Neural cell (in vitro differentiated cells): ENCODE measurements around the gene NINL. TPM values are rescaled to one million over a fixed set of nuclear protein-coding genes. Genes with fewer than 3 reads are reported as not detected.

Experiments used
- H2AFZ ChIP-seq: fragments of 200-600, 300-800 bp; sonication (generic), shearing (Covaris generic); 2 replicates; pipeline ENCODE4 v1.6.0; 2014; ENCODE audit warnings: low read depth, mild to moderate bottlenecking, antibody characterized with exemption, low read length, moderate library complexity
- H3F3A ChIP-seq: fragments of 200-600 bp; shearing (Covaris generic); 2 replicates; pipeline ENCODE4 v1.6.1; 2016; ENCODE audit warnings: mild to moderate bottlenecking, moderate library complexity, mixed read lengths, antibody characterized with exemption, low read length; ENCODE audit not compliant: insufficient read depth, poor library complexity, severe bottlenecking
- H3K27ac ChIP-seq: fragments of 200-600, 300-800 bp; sonication (generic), shearing (Covaris generic); 2 replicates; pipeline ENCODE4 v1.5.1; 2014; ENCODE audit warnings: mild to moderate bottlenecking, low read length, moderate library complexity
- H3K27me3 ChIP-seq: fragments of 300-800, 200-600 bp; sonication (generic), shearing (Covaris generic); 2 replicates; pipeline ENCODE4 v1.6.0; 2014; ENCODE audit warnings: mild to moderate bottlenecking, low read depth, low read length, moderate library complexity; ENCODE audit not compliant: insufficient read depth
- H3K36me3 ChIP-seq: fragments of 300-800, 200-600 bp; sonication (generic), shearing (Covaris generic); 2 replicates; pipeline ENCODE4 v1.5.1; 2014; ENCODE audit warnings: mild to moderate bottlenecking, antibody characterized with exemption, low read length, moderate library complexity; ENCODE audit not compliant: insufficient read depth
- H3K4me2 ChIP-seq: fragments of 300-800, 200-600 bp; sonication (generic), shearing (Covaris generic); 2 replicates; pipeline ENCODE4 v1.6.0; 2014; ENCODE audit warnings: mild to moderate bottlenecking, low read length
- H3K4me3 ChIP-seq: fragments of 300-800, 200-600 bp; sonication (generic), shearing (Covaris generic); 2 replicates; pipeline ENCODE4 v1.5.1; 2014; ENCODE audit warnings: mild to moderate bottlenecking, low read length, moderate library complexity
- H3K79me2 ChIP-seq: fragments of 200-600 bp; shearing (Covaris generic); replicated peaks from 2 replicates; pipeline ENCODE4 v1.6.0; 2014; ENCODE audit warnings: mild to moderate bottlenecking, low read length, moderate library complexity; ENCODE audit not compliant: insufficient read depth
- H3K9ac ChIP-seq: fragments of 300-800, 200-600 bp; sonication (generic), shearing (Covaris generic); 2 replicates; pipeline ENCODE4 v1.6.1; 2016; ENCODE audit warnings: mild to moderate bottlenecking, low read length, mixed read lengths
- H3K9me2 ChIP-seq: fragments of 200-600 bp; shearing (Covaris generic); 2 replicates; pipeline ENCODE4 v1.6.1; 2016; ENCODE audit warnings: mild to moderate bottlenecking, low read length, mixed read lengths; ENCODE audit not compliant: insufficient read depth
- H3K9me3 ChIP-seq: fragments of 200-600, 300-800 bp; sonication (generic), shearing (Covaris generic); 2 replicates; pipeline ENCODE4 v1.6.1; 2016; ENCODE audit warnings: mild to moderate bottlenecking, mixed run types, low read length, moderate library complexity, mixed read lengths
- H4K20me1 ChIP-seq: fragments of 200-600 bp; shearing (Covaris generic); 2 replicates; pipeline ENCODE4 v1.6.1; 2016; ENCODE audit warnings: mild to moderate bottlenecking, mixed run types; ENCODE audit not compliant: insufficient read depth
- EP300 ChIP-seq: fragments of 450-650 bp; conservative IDR thresholded peaks from 2 replicates; pipeline ENCODE4 v1.6.1; 2014; ENCODE audit warnings: antibody characterized with exemption, mild to moderate bottlenecking, moderate library complexity; ENCODE audit not compliant: poor library complexity, severe bottlenecking
- EZH2 ChIP-seq: fragments of 200-600, 300-800 bp; shearing (Covaris generic), sonication (generic); IDR thresholded peaks from 2 replicates; pipeline ENCODE4 v1.6.1; 2014; ENCODE audit warnings: antibody characterized with exemption, low read length, borderline replicate concordance, mild to moderate bottlenecking; ENCODE audit not compliant: insufficient read depth, poor library complexity, severe bottlenecking
- MXI1 ChIP-seq: fragments of 450-650 bp; conservative IDR thresholded peaks from 2 replicates; pipeline ENCODE4 v1.6.1; 2014; ENCODE audit warnings: antibody characterized with exemption, mild to moderate bottlenecking; ENCODE audit not compliant: poor library complexity, severe bottlenecking
- POLR2AphosphoS5 ChIP-seq: IDR thresholded peaks from 2 replicates; pipeline ENCODE4 v1.6.1; 2012
- RAD21 ChIP-seq: fragments of 450-650 bp; conservative IDR thresholded peaks from 2 replicates; pipeline ENCODE4 v1.6.1; 2014; ENCODE audit warnings: antibody characterized with exemption, mild to moderate bottlenecking, moderate library complexity
- SMC3 ChIP-seq: fragments of 450-650 bp; conservative IDR thresholded peaks from 2 replicates; pipeline ENCODE4 v1.6.1; 2014; ENCODE audit warnings: antibody characterized with exemption, mild to moderate bottlenecking, moderate library complexity; ENCODE audit not compliant: poor library complexity
- TAF1 ChIP-seq: IDR thresholded peaks from 2 replicates; pipeline ENCODE4 v1.6.1; 2012; ENCODE audit warnings: low read depth
- polyA plus RNA-seq: library from polyadenylated mRNA; depleted of rRNA; stranded (reverse); fragments of >200 nt; gene quantifications from 2 replicates; pipeline ENCODE4 v1.2.3, GENCODE V29; 2014
- TF ChIP-seq, protein P1 (sequence below): fragments of 450-650 bp; IDR thresholded peaks from 2 replicates; pipeline ENCODE4 v1.5.1; 2014; ENCODE audit warnings: antibody characterized with exemption, mild to moderate bottlenecking, moderate library complexity; ENCODE audit not compliant: poor library complexity, severe bottlenecking
- TF ChIP-seq, protein P2 (sequence below): IDR thresholded peaks from 2 replicates; pipeline ENCODE4 v1.6.1; 2012; ENCODE audit warnings: borderline replicate concordance

The NINL gene
- polyA plus RNA-seq, 1 donor from 2014 or later, result 49.6 TPM

DNA sequence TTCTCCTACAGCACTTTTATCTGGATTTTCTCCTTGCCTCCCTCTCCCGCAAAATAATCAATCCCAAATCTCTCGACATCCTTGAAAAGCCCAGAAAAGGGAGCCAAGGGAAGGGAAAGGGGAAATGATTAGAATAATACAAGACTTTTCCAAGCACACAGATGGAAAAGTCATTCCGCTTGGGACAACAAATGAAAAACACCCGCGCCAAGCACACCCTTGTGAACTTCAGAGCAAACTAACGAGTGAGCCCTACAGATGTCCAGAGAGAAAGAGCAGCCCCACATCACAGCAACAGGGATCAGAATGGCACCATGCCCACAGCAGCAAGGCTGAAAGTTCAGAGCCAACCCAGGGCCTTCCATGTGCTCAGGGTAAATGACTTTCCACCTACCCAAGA is 49.6 kb downstream of the NINL start:
- Histone ChIP-seq H3K4me2 (no peak overlapping the region), H3F3A (no peaks in the 10 kb centered on the region), H3K4me3 (no peak overlapping the region), H3K79me2 (peaks cover 3% of the 10 kb centered on the region), H3K9me2 (no peaks in the 10 kb centered on the region), H4K20me1 (no peaks in the 10 kb centered on the region), H3K27me3 (no peaks in the 10 kb centered on the region), H3K9ac (no peak overlapping the region), H3K27ac (no peak overlapping the region), H3K36me3 (no peaks in the 10 kb centered on the region), H3K9me3 (no peaks in the 10 kb centered on the region), H2AFZ (no peak overlapping the region)
- no peak for TF ChIP-seq SMC3
- no peak for TF ChIP-seq EZH2
- TF ChIP-seq, protein P1, sequence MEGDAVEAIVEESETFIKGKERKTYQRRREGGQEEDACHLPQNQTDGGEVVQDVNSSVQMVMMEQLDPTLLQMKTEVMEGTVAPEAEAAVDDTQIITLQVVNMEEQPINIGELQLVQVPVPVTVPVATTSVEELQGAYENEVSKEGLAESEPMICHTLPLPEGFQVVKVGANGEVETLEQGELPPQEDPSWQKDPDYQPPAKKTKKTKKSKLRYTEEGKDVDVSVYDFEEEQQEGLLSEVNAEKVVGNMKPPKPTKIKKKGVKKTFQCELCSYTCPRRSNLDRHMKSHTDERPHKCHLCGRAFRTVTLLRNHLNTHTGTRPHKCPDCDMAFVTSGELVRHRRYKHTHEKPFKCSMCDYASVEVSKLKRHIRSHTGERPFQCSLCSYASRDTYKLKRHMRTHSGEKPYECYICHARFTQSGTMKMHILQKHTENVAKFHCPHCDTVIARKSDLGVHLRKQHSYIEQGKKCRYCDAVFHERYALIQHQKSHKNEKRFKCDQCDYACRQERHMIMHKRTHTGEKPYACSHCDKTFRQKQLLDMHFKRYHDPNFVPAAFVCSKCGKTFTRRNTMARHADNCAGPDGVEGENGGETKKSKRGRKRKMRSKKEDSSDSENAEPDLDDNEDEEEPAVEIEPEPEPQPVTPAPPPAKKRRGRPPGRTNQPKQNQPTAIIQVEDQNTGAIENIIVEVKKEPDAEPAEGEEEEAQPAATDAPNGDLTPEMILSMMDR, result no peak
- no peak for TF ChIP-seq RAD21
- no peak for TF ChIP-seq POLR2AphosphoS5
- TF ChIP-seq, protein P2, sequence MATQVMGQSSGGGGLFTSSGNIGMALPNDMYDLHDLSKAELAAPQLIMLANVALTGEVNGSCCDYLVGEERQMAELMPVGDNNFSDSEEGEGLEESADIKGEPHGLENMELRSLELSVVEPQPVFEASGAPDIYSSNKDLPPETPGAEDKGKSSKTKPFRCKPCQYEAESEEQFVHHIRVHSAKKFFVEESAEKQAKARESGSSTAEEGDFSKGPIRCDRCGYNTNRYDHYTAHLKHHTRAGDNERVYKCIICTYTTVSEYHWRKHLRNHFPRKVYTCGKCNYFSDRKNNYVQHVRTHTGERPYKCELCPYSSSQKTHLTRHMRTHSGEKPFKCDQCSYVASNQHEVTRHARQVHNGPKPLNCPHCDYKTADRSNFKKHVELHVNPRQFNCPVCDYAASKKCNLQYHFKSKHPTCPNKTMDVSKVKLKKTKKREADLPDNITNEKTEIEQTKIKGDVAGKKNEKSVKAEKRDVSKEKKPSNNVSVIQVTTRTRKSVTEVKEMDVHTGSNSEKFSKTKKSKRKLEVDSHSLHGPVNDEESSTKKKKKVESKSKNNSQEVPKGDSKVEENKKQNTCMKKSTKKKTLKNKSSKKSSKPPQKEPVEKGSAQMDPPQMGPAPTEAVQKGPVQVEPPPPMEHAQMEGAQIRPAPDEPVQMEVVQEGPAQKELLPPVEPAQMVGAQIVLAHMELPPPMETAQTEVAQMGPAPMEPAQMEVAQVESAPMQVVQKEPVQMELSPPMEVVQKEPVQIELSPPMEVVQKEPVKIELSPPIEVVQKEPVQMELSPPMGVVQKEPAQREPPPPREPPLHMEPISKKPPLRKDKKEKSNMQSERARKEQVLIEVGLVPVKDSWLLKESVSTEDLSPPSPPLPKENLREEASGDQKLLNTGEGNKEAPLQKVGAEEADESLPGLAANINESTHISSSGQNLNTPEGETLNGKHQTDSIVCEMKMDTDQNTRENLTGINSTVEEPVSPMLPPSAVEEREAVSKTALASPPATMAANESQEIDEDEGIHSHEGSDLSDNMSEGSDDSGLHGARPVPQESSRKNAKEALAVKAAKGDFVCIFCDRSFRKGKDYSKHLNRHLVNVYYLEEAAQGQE, result no peak
- no peak for TF ChIP-seq TAF1

DNA sequence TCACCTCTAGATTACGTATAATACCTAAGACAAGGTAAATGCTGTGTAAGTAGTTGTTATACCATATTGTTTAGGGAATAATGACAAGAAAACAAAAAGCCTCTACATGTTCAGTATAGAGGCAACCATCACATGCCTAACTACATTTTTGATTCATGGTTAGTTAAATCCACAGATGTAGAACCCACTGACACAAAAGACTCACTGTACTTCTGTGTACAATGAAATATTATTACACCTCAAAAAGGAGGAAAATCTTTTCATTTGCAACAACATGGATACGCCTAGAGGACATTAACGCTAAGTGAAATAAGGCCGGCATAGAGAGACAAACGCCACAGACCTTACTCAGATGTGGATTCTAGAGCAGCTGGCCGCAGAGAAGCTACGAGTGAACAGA is 50.5 kb downstream of the NINL start:
- no peaks in the 10 kb centered on the region for H3K9me3 ChIP-seq
- H3K4me2 ChIP-seq, result no peak overlapping the region
- no peak overlapping the region for H2AFZ ChIP-seq
- no peak overlapping the region for H3K9ac ChIP-seq
- no peaks in the 10 kb centered on the region for H3K9me2 ChIP-seq
- no peaks in the 10 kb centered on the region for H3K36me3 ChIP-seq
- no peak overlapping the region for H3K27ac ChIP-seq
- H3K27me3 ChIP-seq, result no peaks in the 10 kb centered on the region
- no peaks in the 10 kb centered on the region for H3F3A ChIP-seq
- H4K20me1 ChIP-seq, result no peaks in the 10 kb centered on the region
- H3K4me3 ChIP-seq, result no peak overlapping the region
- TF ChIP-seq, protein P1, result no peak
- no peak for TF ChIP-seq MXI1
- no peak for TF ChIP-seq RAD21
- TF ChIP-seq EP300, result no peak
- no peak for TF ChIP-seq POLR2AphosphoS5
- TF ChIP-seq, protein P2, result no peak
- TF ChIP-seq EZH2, result no peak
- H3K79me2 ChIP-seq, result peaks cover 3% of the 10 kb centered on the region
